HEK293 (cell line): ENCODE results near the gene SEC16A.

ENCODE experiments used
- CTCF ChIA-PET: fragments of 350-600 bp; formaldehyde crosslinking; extraction: SDS; loops from one replicate; lab custom pipeline; 2021; ENCODE audit warnings: antibody characterized with exemption; lab: Yijun Ruan, JAX
- POLR2A ChIA-PET: fragments of 300-600 bp; formaldehyde crosslinking; extraction: SDS; loops from one replicate; lab custom pipeline; 2020; ENCODE audit warnings: antibody characterized with exemption, inconsistent platforms; lab: Yijun Ruan, JAX
- H3K27ac ChIP-seq: fragments of 200-500 bp; sonication (Bioruptor generic); 2 replicates; pipeline ENCODE4 v1.5.1; 2014; ENCODE audit warnings: low read depth, low read length, control low read depth, inconsistent platforms; ENCODE audit errors: extremely low read depth
- H3K36me3 ChIP-seq, 2 experiments: fragments of 200-500 bp in 1 of 2; sonication (Bioruptor generic) in 1 of 2; 1 replicate in 1 of 2; 2 replicates in 1 of 2; pipeline ENCODE4 v1.5.1; 2014 to 2017; ENCODE audit warnings: inconsistent platforms in 2 of 2, low read length in 2 of 2; ENCODE audit not compliant: control insufficient read depth in 2 of 2, insufficient read depth in 1 of 2
- H3K4me1 ChIP-seq: fragments of 200-500 bp; sonication (Bioruptor generic); 2 replicates; pipeline ENCODE4 v1.5.1; 2014; ENCODE audit warnings: mild to moderate bottlenecking, low read length, inconsistent platforms; ENCODE audit not compliant: control insufficient read depth, insufficient read depth
- H3K4me3 ChIP-seq: 2 replicates; pipeline ENCODE4 v1.5.1; 2011; ENCODE audit warnings: low read depth, mild to moderate bottlenecking, control low read depth, low read length, moderate library complexity
- H3K9me3 ChIP-seq: fragments of 200-500 bp; sonication (Bioruptor generic); 2 replicates; pipeline ENCODE4 v1.5.1; 2014; ENCODE audit warnings: low read depth, low read length, inconsistent platforms; ENCODE audit not compliant: control insufficient read depth, insufficient read depth
- INSM2 ChIP-seq: fragments of 450-650 bp; formaldehyde crosslinking; IDR thresholded peaks from 2 replicates; pipeline ENCODE4 v1.5.1; 2016; ENCODE audit warnings: missing biosample characterization, missing genetic modification characterization
- ZBTB7A ChIP-seq: fragments of 450-650 bp; formaldehyde crosslinking; IDR thresholded peaks from 2 replicates; pipeline ENCODE4 v1.5.1; 2016; ENCODE audit warnings: low read depth, missing biosample characterization, missing genetic modification characterization
- ZFHX2 ChIP-seq: fragments of 450-650 bp; formaldehyde crosslinking; conservative IDR thresholded peaks from 2 replicates; pipeline ENCODE4 v1.5.1; 2016; ENCODE audit warnings: missing biosample characterization, missing genetic modification characterization
- ZNF19 ChIP-seq: fragments of 450-650 bp; formaldehyde crosslinking; IDR thresholded peaks from 2 replicates; pipeline ENCODE4; 2016; ENCODE audit warnings: missing biosample characterization, missing genetic modification characterization, low read depth
- ZNF2 ChIP-seq: fragments of 450-650 bp; formaldehyde crosslinking; IDR thresholded peaks from 2 replicates; pipeline ENCODE4 v1.5.1; 2016; ENCODE audit warnings: missing biosample characterization, missing genetic modification characterization
- ZNF311 ChIP-seq: fragments of 450-650 bp; formaldehyde crosslinking; IDR thresholded peaks from 2 replicates; pipeline ENCODE4 v1.5.1; 2017; ENCODE audit warnings: missing biosample characterization, missing genetic modification characterization, borderline replicate concordance
- ZNF391 ChIP-seq: fragments of 450-650 bp; formaldehyde crosslinking; IDR thresholded peaks from 2 replicates; pipeline ENCODE4 v1.5.1; 2016; ENCODE audit warnings: low read depth, missing biosample characterization, missing genetic modification characterization, borderline replicate concordance
- ZNF473 ChIP-seq: fragments of 450-650 bp; formaldehyde crosslinking; IDR thresholded peaks from 2 replicates; pipeline ENCODE4 v1.5.1; 2017; ENCODE audit warnings: missing biosample characterization, missing genetic modification characterization
- ZNF549 ChIP-seq: fragments of 450-650 bp; IDR thresholded peaks from 2 replicates; pipeline ENCODE4 v1.5.1; 2018; ENCODE audit warnings: missing biosample characterization, missing genetic modification characterization, mild to moderate bottlenecking, inconsistent platforms, moderate library complexity
- ZNF785 ChIP-seq: fragments of 450-650 bp; formaldehyde crosslinking; IDR thresholded peaks from 2 replicates; pipeline ENCODE4 v1.5.1; 2016; ENCODE audit warnings: missing biosample characterization, missing genetic modification characterization
- ZSCAN23 ChIP-seq: fragments of 450-650 bp; formaldehyde crosslinking; IDR thresholded peaks from 2 replicates; pipeline ENCODE4 v1.5.1; 2016; ENCODE audit warnings: missing biosample characterization, missing genetic modification characterization
- TF ChIP-seq, protein P1 (sequence below): fragments of 450-650 bp; formaldehyde crosslinking; IDR thresholded peaks from 2 replicates; pipeline ENCODE4 v1.5.1; 2017; ENCODE audit warnings: missing biosample characterization, missing genetic modification characterization
- TF ChIP-seq, protein P2 (sequence below): fragments of 450-650 bp; IDR thresholded peaks from 2 replicates; pipeline ENCODE4 v1.5.1; 2018; ENCODE audit warnings: missing biosample characterization, missing genetic modification characterization
- TF ChIP-seq, protein P3 (sequence below): fragments of 450-650 bp; formaldehyde crosslinking; conservative IDR thresholded peaks from 2 replicates; pipeline ENCODE4 v1.5.1; 2016; ENCODE audit warnings: low read depth, missing biosample characterization, missing genetic modification characterization
- TF ChIP-seq, protein P4 (sequence below): fragments of 450-650 bp; formaldehyde crosslinking; IDR thresholded peaks from 2 replicates; pipeline ENCODE4 v1.5.1; 2016; ENCODE audit warnings: missing biosample characterization, missing genetic modification characterization, low read depth

Gene SEC16A

GRCh38 chr9:136421791-136422190 is 61.0 kb downstream of the SEC16A start (continued):
- TF ChIP-seq ZNF391 (no peak), ZNF785 (no peak), ZFHX2 (no peak), INSM2 (no peak)

DNA sequence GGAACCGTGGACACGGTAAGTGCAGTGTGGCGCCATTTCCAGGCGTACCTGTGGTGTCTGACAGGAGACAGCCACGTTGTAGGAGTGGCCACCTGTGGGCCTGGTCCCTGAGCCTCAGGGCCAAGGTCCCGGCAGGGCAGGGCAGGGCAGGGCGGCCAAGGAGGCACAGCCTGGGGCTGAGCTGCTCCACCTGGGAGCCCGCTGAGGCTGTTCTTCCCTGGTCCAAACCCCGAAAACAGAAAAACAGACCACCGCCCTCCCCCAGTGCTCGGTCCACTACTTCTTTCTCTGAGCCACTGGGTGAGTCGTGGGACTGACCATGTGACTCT is 63.8 kb downstream of the SEC16A start:
- ChIA-PET POLR2A (interaction anchor here (1.6 kb wide), 1 partner anchor 8 kb away, joined by 3 read pairs; the partner anchor contains the start of genes ENTR1 and PMPCA), CTCF (interaction anchor here (1.1 kb wide), 1 partner anchor 17 kb away, joined by 4 read pairs; no protein-coding TSS in a partner anchor)
- TF ChIP-seq ZNF549 (tag by site-specific recombination) (no peak), ZBTB7A (tag by site-specific recombination) (no peak), ZFHX2 (no peak), ZSCAN23 (tag by site-specific recombination) (no peak), ZNF2 (tag by site-specific recombination) (no peak), ZNF785 (no peak), ZNF473 (no peak), ZNF19 (tag by site-specific recombination) (no peak), ZNF311 (tag by site-specific recombination) (no peak)
- TF ChIP-seq, protein P1, sequence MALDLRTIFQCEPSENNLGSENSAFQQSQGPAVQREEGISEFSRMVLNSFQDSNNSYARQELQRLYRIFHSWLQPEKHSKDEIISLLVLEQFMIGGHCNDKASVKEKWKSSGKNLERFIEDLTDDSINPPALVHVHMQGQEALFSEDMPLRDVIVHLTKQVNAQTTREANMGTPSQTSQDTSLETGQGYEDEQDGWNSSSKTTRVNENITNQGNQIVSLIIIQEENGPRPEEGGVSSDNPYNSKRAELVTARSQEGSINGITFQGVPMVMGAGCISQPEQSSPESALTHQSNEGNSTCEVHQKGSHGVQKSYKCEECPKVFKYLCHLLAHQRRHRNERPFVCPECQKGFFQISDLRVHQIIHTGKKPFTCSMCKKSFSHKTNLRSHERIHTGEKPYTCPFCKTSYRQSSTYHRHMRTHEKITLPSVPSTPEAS (tag by site-specific recombination), result no peak
- TF ChIP-seq, protein P2, sequence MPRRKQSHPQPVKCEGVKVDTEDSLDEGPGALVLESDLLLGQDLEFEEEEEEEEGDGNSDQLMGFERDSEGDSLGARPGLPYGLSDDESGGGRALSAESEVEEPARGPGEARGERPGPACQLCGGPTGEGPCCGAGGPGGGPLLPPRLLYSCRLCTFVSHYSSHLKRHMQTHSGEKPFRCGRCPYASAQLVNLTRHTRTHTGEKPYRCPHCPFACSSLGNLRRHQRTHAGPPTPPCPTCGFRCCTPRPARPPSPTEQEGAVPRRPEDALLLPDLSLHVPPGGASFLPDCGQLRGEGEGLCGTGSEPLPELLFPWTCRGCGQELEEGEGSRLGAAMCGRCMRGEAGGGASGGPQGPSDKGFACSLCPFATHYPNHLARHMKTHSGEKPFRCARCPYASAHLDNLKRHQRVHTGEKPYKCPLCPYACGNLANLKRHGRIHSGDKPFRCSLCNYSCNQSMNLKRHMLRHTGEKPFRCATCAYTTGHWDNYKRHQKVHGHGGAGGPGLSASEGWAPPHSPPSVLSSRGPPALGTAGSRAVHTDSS, result no peak
- TF ChIP-seq, protein P3, sequence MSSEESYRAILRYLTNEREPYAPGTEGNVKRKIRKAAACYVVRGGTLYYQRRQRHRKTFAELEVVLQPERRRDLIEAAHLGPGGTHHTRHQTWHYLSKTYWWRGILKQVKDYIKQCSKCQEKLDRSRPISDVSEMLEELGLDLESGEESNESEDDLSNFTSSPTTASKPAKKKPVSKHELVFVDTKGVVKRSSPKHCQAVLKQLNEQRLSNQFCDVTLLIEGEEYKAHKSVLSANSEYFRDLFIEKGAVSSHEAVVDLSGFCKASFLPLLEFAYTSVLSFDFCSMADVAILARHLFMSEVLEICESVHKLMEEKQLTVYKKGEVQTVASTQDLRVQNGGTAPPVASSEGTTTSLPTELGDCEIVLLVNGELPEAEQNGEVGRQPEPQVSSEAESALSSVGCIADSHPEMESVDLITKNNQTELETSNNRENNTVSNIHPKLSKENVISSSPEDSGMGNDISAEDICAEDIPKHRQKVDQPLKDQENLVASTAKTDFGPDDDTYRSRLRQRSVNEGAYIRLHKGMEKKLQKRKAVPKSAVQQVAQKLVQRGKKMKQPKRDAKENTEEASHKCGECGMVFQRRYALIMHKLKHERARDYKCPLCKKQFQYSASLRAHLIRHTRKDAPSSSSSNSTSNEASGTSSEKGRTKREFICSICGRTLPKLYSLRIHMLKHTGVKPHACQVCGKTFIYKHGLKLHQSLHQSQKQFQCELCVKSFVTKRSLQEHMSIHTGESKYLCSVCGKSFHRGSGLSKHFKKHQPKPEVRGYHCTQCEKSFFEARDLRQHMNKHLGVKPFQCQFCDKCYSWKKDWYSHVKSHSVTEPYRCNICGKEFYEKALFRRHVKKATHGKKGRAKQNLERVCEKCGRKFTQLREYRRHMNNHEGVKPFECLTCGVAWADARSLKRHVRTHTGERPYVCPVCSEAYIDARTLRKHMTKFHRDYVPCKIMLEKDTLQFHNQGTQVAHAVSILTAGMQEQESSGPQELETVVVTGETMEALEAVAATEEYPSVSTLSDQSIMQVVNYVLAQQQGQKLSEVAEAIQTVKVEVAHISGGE, result no peak
- TF ChIP-seq, protein P4, sequence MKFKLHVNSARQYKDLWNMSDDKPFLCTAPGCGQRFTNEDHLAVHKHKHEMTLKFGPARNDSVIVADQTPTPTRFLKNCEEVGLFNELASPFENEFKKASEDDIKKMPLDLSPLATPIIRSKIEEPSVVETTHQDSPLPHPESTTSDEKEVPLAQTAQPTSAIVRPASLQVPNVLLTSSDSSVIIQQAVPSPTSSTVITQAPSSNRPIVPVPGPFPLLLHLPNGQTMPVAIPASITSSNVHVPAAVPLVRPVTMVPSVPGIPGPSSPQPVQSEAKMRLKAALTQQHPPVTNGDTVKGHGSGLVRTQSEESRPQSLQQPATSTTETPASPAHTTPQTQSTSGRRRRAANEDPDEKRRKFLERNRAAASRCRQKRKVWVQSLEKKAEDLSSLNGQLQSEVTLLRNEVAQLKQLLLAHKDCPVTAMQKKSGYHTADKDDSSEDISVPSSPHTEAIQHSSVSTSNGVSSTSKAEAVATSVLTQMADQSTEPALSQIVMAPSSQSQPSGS (tag by site-specific recombination), result no peak
- Histone ChIP-seq H3K27ac (no peak overlapping the region), H3K4me3 (no peak overlapping the region), H3K36me3 (peaks cover 21 to 96% of the 10 kb centered on the region in 2 experiments), H3K4me1 (no peaks in the 10 kb centered on the region), H3K9me3 (no peaks in the 10 kb centered on the region)
